ENCODE measurements around the gene MRPL30. TPM values are rescaled to one million over a fixed set of nuclear protein-coding genes. Genes with fewer than 3 reads are reported as not detected.
"Not testable (repeated sequence)": the region's sequence is repeated elsewhere in the genome, so short reads cannot be mapped to it uniquely, and the experiment has no call there.

MRPL30 gene
- polyA plus RNA-seq, 12 donors, result 36.0 to 51.4 (median 44.5) TPM; not detected in 1

DNA sequence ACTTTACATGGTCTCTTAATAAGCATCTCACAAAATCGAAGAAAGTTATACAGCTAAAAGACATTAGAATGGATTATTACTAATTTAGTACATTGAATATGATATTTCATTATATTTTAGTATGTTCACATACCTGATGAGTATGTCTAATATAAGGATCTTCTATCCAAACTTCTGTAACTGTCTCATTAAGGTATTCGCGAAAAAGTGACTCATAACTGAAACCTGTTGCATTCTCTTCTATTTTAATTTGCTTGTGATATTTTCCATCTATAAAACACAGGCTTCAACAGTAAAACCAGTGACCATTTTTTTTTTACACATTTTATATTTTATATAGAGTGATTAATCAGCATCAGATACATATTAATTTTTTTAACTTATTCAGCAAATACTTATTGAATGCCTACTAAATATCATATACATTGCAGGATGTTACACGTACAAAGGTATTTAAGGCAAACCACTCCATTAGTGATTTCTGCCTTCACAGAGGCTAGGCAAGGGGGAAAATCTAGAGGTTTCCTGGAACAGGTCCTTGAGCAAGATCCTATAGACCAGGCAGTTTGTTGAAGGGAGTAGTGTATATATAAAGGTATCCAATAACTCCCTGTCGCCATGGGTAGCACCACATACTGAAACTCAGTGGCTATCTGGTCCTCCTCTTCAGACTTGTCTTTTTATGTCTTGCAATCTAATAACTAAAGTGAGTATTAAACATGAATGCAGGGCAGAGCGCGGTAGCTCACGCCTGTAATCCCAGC lies 9.4 kb upstream of the MRPL30 start:
- no peak for DNase-seq

- no peak for DNase-seq
These were observed 628 bp downstream of the MRPL30 start for GRCh38 chr2:99181624-99182000.

- DNase-seq, result no peak
These were observed 2.0 kb downstream of the MRPL30 start for GRCh38 chr2:99183025-99183424.

- no peak for DNase-seq
These were observed 3.8 kb downstream of the MRPL30 start for GRCh38 chr2:99184811-99185210.

DNA sequence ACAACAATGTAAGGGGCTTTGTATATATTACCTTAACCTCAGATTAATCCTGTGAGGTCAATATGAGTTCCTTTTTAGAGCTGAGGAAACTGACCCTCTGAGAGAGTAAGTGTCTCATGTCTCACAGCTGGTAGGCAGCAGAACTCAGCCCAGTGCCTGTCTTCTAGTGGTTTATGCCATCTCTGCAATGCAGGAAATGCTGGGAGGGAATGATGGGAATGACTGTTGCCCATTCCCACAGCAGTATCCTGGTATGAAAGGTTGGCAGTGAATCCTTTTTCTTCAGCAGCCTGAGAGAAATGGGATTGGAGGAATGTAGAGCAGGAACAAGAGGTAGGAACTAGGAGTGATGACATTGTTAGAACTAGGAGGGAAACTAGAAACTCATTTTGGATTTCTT lies 6.0 kb downstream of the MRPL30 start:
- no peak for DNase-seq

GRCh38 chr2:99188357-99188756 lies 7.4 kb downstream of the MRPL30 start:
- DNase-seq, result no peak

DNA sequence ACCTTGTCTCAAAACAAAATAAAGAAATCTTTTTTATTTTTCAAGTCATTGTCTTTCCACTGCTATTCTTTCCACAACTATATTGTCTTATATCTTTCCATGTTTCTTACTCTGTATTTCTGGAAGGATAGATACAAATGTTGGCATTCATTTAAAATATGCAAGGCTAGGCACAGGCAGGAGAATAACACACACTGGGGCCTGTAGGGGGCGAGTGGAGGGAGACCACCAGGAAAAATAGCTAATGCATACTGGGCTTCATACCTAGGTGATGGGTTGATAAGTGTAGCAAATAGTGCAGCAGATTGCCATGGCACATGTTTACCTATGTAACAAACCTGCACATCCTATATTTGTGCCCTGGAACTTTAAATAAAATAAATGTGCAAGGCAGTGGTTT lies 9.6 kb downstream of the MRPL30 start:
- no peak for DNase-seq

- not testable (repeated sequence) for DNase-seq
These were observed 11.4 kb downstream of the MRPL30 start for GRCh38 chr2:99192364-99192763.

GRCh38 chr2:99198103-99198841 lies 17.3 kb downstream of the MRPL30 start:
- no peak for DNase-seq

- DNase-seq, result no peak
These were observed 19.3 kb downstream of the MRPL30 start for GRCh38 chr2:99200076-99200800.

DNA sequence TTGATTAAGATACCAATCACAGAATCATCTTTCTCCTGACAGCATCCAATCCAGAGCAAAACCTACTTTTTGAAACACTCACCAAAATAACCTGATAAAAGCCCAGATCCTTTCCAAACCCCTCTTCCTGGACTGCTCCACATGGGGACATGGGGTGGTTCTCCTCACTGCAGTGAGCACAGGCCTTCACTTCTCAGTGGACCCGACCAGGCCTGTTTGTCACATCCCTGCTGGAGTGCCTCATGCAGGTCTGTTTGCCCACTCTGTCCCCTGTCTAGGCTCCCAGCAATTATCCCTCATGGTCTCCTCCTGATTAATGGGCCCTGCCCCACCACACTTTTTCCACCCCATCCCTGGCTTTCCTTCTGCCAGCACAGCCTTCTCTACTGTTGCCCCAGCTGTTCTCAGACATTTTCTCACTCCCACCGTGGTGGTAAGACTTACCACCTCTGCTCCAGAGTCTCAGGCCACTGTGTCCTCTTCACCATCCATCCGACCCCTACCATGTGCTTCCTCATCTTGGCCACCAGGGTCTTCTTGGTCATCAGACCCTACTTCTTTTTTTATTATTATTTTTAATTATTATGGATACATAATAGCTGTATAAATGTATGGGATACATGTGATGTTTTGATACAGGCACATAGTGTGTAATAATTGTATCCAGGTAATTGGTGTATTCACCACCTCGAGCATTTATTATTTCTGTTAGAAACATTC lies 21.1 kb downstream of the MRPL30 start:
- DNase-seq, result no peak

GRCh38 chr2:99205491-99205890 lies 24.5 kb downstream of the MRPL30 start:
- DNase-seq, result no peak

DNA sequence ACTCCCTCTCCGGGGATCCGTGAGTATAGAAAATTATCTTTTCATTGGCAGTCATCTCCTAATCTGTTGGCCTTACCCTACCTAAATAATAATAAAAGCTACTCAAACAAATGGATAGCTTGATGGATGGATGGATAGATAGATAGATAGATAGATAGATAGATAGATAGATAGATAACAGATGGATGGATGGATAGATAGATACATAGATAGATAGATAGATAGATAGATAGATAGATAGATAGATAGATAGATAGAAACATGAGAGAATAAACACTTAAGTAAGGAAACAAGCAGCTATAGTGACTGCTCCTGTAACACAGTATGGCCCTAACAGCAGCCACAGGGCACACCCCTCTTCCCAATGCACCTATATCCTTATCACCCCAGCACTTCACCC lies 35.1 kb downstream of the MRPL30 start:
- DNase-seq, result no peak

GRCh38 chr2:99217929-99218501 lies 37.0 kb downstream of the MRPL30 start:
- DNase-seq, result no peak

DNA sequence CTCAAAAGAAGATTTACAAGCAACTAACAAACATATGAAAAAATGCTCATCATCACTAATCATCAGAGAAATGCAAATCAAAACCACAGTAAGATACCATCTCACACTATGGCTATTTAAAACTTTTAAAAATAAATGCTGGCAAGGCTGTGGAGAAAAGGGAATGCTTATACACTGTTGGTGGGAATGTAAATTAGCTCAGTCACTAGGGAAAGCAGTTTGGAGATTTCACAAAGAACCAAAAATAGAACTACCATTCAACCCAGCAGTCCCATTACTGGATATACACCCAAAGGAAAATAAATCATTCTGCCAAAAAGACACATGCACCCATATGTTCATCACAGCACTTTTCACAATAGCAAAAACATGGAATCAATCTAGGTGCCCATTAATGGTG lies 52.2 kb downstream of the MRPL30 start:
- DNase-seq, result not testable (repeated sequence)

GRCh38 chr2:99238599-99238998 lies 57.6 kb downstream of the MRPL30 start:
- DNase-seq, result no peak

- no peak for DNase-seq
These were observed 59.4 kb downstream of the MRPL30 start for GRCh38 chr2:99240431-99240830.

DNA sequence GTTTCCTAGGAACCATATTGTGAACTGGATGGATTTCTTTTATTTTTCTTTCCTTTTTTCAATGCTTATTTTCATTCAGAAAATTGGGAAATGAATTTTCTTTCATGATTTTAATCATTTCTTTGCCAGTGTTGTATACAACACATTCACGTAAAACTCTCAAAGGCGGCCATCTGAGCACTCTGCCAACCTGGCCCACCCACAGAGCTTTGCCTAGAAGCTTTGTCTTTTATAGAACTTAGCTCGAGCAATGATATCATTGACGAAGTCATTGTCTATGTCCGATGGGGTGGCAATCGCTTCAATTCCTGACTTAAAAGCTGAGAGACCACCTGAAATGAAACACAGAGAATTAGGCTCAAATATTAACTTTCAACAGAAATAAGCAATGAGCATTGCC lies 61.2 kb downstream of the MRPL30 start:
- no peak for DNase-seq

Measured in muscle of arm (tissue), 12 donors.